H9 (cell line): ENCODE data around the gene CLN3. TPM values are rescaled to one million over a fixed set of nuclear protein-coding genes. Genes with fewer than 3 reads are reported as not detected.

ENCODE experiments used
- DNase-seq: peaks from one replicate; pipeline ENCODE4 v3.0.0-alpha.2; 2017
- H2AFZ ChIP-seq: one replicate; pipeline ENCODE4 v1.6.1; 2013; ENCODE audit warnings: mild to moderate bottlenecking, low read length, control low read depth, moderate library complexity
- H2AK5ac ChIP-seq: 2 replicates; pipeline ENCODE4 v1.6.1; 2013; ENCODE audit warnings: low read length, control low read depth, mixed read lengths; ENCODE audit not compliant: insufficient read length
- H2BK120ac ChIP-seq: one replicate; pipeline ENCODE4 v1.6.1; 2013; ENCODE audit warnings: low read depth, mild to moderate bottlenecking, low read length, control low read depth, inconsistent platforms; ENCODE audit not compliant: poor library complexity, severe bottlenecking
- H2BK12ac ChIP-seq: 2 replicates; pipeline ENCODE4 v1.6.1; 2013; ENCODE audit warnings: low read length, control low read depth, mixed read lengths, low read depth; ENCODE audit not compliant: insufficient read length
- H2BK15ac ChIP-seq: 2 replicates; pipeline ENCODE4 v1.6.1; 2013; ENCODE audit warnings: low read depth, low read length, control low read depth
- H2BK20ac ChIP-seq: one replicate; pipeline ENCODE4 v1.6.1; 2013; ENCODE audit warnings: low read depth, mild to moderate bottlenecking, low read length, control low read depth, inconsistent platforms; ENCODE audit not compliant: poor library complexity, severe bottlenecking
- H2BK5ac ChIP-seq: 2 replicates; pipeline ENCODE4 v1.6.1; 2013; ENCODE audit warnings: low read length, control low read depth, mixed read lengths; ENCODE audit not compliant: insufficient read length
- H3K14ac ChIP-seq: 2 replicates; pipeline ENCODE4 v1.6.1; 2013; ENCODE audit warnings: low read length, control low read depth; ENCODE audit not compliant: insufficient read depth
- H3K18ac ChIP-seq: 2 replicates; pipeline ENCODE4 v1.6.1; 2013; ENCODE audit warnings: low read depth, mild to moderate bottlenecking, mixed read lengths, low read length, control low read depth; ENCODE audit not compliant: insufficient read length
- H3K23ac ChIP-seq: 2 replicates; pipeline ENCODE4 v1.6.1; 2013; ENCODE audit warnings: low read length, control low read depth, mixed read lengths, low read depth; ENCODE audit not compliant: insufficient read length
- H3K23me2 ChIP-seq: 2 replicates; pipeline ENCODE4 v1.6.1; 2013; ENCODE audit warnings: low read depth, mild to moderate bottlenecking, mixed read lengths, low read length, control low read depth; ENCODE audit not compliant: insufficient read length, poor library complexity, severe bottlenecking
- H3K27ac ChIP-seq: 2 replicates; pipeline ENCODE4 v1.5.1; 2013; ENCODE audit warnings: low read length, control low read depth, mixed read lengths, low read depth; ENCODE audit not compliant: insufficient read length
- H3K27me3 ChIP-seq: 2 replicates; pipeline ENCODE4 v1.6.1; 2013; ENCODE audit warnings: low read length, control low read depth, inconsistent platforms; ENCODE audit not compliant: insufficient read depth
- H3K4ac ChIP-seq: 2 replicates; pipeline ENCODE4 v1.6.1; 2013; ENCODE audit warnings: low read depth, mild to moderate bottlenecking, control low read depth, inconsistent platforms, low read length, moderate library complexity
- H3K4me1 ChIP-seq: 2 replicates; pipeline ENCODE4 v1.6.1; 2013; ENCODE audit warnings: low read length, control low read depth, inconsistent platforms; ENCODE audit not compliant: insufficient read depth
- H3K4me2 ChIP-seq: 2 replicates; pipeline ENCODE4 v1.6.1; 2013; ENCODE audit warnings: low read length, control low read depth, mixed read lengths; ENCODE audit not compliant: insufficient read length, insufficient read depth
- H3K56ac ChIP-seq: 2 replicates; pipeline ENCODE4 v1.6.1; 2013; ENCODE audit warnings: low read depth, mild to moderate bottlenecking, mixed read lengths, low read length, control low read depth; ENCODE audit not compliant: insufficient read length
- H3K79me1 ChIP-seq: 2 replicates; pipeline ENCODE4 v1.6.1; 2013; ENCODE audit warnings: low read depth, mild to moderate bottlenecking, moderate library complexity, low read length, control low read depth, inconsistent platforms; ENCODE audit not compliant: insufficient read depth, poor library complexity, severe bottlenecking
- H3K79me2 ChIP-seq: 2 replicates; pipeline ENCODE4 v1.6.1; 2013; ENCODE audit warnings: low read length, control low read depth, inconsistent platforms; ENCODE audit not compliant: insufficient read depth
- H3K9ac ChIP-seq: 2 replicates; pipeline ENCODE4 v1.6.1; 2013; ENCODE audit warnings: low read length, control low read depth, mixed read lengths; ENCODE audit not compliant: insufficient read length; ENCODE audit errors: extremely low read depth
- H3K9me3 ChIP-seq: one replicate; pipeline ENCODE4 v1.6.1; 2013; ENCODE audit warnings: low read depth, low read length, inconsistent platforms; ENCODE audit not compliant: control insufficient read depth
- H3T11ph ChIP-seq: one replicate; pipeline ENCODE4 v1.6.1; 2013; ENCODE audit warnings: mild to moderate bottlenecking, low read length, control low read depth, inconsistent platforms
- H4K20me1 ChIP-seq: one replicate; pipeline ENCODE4 v1.6.1; 2013; ENCODE audit not compliant: control insufficient read depth, insufficient read length, insufficient read depth
- H4K5ac ChIP-seq: 2 replicates; pipeline ENCODE4 v1.6.1; 2013; ENCODE audit warnings: low read depth, mild to moderate bottlenecking, mixed read lengths, low read length, control low read depth; ENCODE audit not compliant: insufficient read length
- H4K8ac ChIP-seq: replicated peaks from 2 replicates; pipeline ENCODE4 v1.6.1; 2013; ENCODE audit warnings: low read length, control low read depth, mixed read lengths, low read depth; ENCODE audit not compliant: insufficient read length
- H4K91ac ChIP-seq: 2 replicates; pipeline ENCODE4 v1.6.1; 2013; ENCODE audit warnings: low read depth, mild to moderate bottlenecking, moderate library complexity, mixed read lengths, low read length, control low read depth; ENCODE audit not compliant: insufficient read length
- H3K27ac Mint-ChIP-seq, 3 experiments: 2 replicates in 2 of 3; 3 replicates in 1 of 3; pipeline ENCODE4 v1.8.0; 2020 to 2021; ENCODE audit warnings: mixed read lengths in 3 of 3, mild to moderate bottlenecking in 1 of 3, moderate library complexity in 1 of 3
- H3K27me3 Mint-ChIP-seq: 2 replicates; pipeline ENCODE4 v1.8.0; 2021; ENCODE audit warnings: low read depth, mild to moderate bottlenecking, moderate library complexity, mixed read lengths
- H3K36me3 Mint-ChIP-seq, 3 experiments: 2 replicates in 2 of 3; 3 replicates in 1 of 3; pipeline ENCODE4 v1.8.0; 2020 to 2021; ENCODE audit warnings: low read depth in 3 of 3, mixed read lengths in 3 of 3; ENCODE audit not compliant: insufficient read depth in 1 of 3
- H3K4me1 Mint-ChIP-seq, 2 experiments: 2 replicates each; pipeline ENCODE4 v1.8.0; 2020; ENCODE audit warnings: mixed read lengths in 2 of 2
- H3K4me3 Mint-ChIP-seq, 2 experiments: 2 replicates in 1 of 2; 3 replicates in 1 of 2; pipeline ENCODE4 v1.8.0; 2020 to 2021; ENCODE audit warnings: mild to moderate bottlenecking in 2 of 2, mixed read lengths in 2 of 2, moderate library complexity in 1 of 2
- H3K9me3 Mint-ChIP-seq, 2 experiments: 2 replicates in 1 of 2; 3 replicates in 1 of 2; pipeline ENCODE4 v1.8.0; 2020; ENCODE audit warnings: mild to moderate bottlenecking in 2 of 2, mixed read lengths in 2 of 2, moderate library complexity in 1 of 2
- CTCF ChIP-seq: fragments of 200-600 bp; sonication (generic); conservative IDR thresholded peaks from 3 replicates; pipeline ENCODE4 v1.8.0; 2021; ENCODE audit warnings: antibody characterized with exemption, mild to moderate bottlenecking
- WGBS: extraction: QIAGEN DNeasy Blood & Tissue Kit; methylation state at CpG from one replicate; pipeline ENCODE4 v1.1.7; 2013; ENCODE audit warnings: missing lambda C conversion rate, low lambda C conversion rate, mixed read lengths; ENCODE audit not compliant: insufficient read length; ENCODE audit errors: extremely low coverage; 5-methylcytosine and 5-hydroxymethylcytosine counted together
- total RNA-seq: library from RNA; stranded (reverse); gene quantifications from 2 replicates; pipeline ENCODE4 v1.2.1, GENCODE V29; 2021

Gene CLN3
- total RNA-seq, 1 experiment from 2014 or later = 21.4 TPM

- H3K56ac ChIP-seq = no peak within 1 kb of the TSS
- no peaks in the 10 kb centered on the region for H4K20me1 ChIP-seq
- no peaks in the 10 kb centered on the region; a peak in 1 of 5 replicates for H3K9me3 Mint-ChIP-seq
- no peak within 1 kb of the TSS for H3K18ac ChIP-seq
- no peak within 1 kb of the TSS for H3K27ac ChIP-seq
- H3K27ac Mint-ChIP-seq = peak within 1 kb of the TSS; percentile 47 to 79 (median 65); a peak in 4 of 7 replicates
- H3T11ph ChIP-seq = no peak within 1 kb of the TSS
- no peak within 1 kb of the TSS for H4K8ac ChIP-seq
- no peak within 1 kb of the TSS for H2BK12ac ChIP-seq
- no peak within 1 kb of the TSS for H2AFZ ChIP-seq
- WGBS = no CpG with 5 or more reads among the region's 22 CpGs
- H3K27me3 Mint-ChIP-seq = peaks cover 6% of the 10 kb centered on the region
- H2BK5ac ChIP-seq = no peak within 1 kb of the TSS
- no peak within 1 kb of the TSS; the same call in 1 of the 2 replicates for H3K4ac ChIP-seq
- no peak within 1 kb of the TSS for H2AK5ac ChIP-seq
- H3K14ac ChIP-seq = no peak within 1 kb of the TSS; the same call in 1 of the 2 replicates
- no peaks in the 10 kb centered on the region; a peak in 1 of 7 replicates for H3K36me3 Mint-ChIP-seq
- no peaks in the 10 kb centered on the region for H3K79me1 ChIP-seq
- H3K4me3 Mint-ChIP-seq = no peak within 1 kb of the TSS
- no peak within 1 kb of the TSS for H2BK20ac ChIP-seq
- H3K9me3 ChIP-seq = no peaks in the 10 kb centered on the region
- no peak within 1 kb of the TSS for H3K4me2 ChIP-seq
- no peak for TF ChIP-seq CTCF
- H2BK15ac ChIP-seq = no peak within 1 kb of the TSS
- H3K23ac ChIP-seq = no peak within 1 kb of the TSS
- DNase-seq = no peak
- H4K91ac ChIP-seq = no peak within 1 kb of the TSS
- no peaks in the 10 kb centered on the region for H3K4me1 ChIP-seq
- H3K27me3 ChIP-seq = no peaks in the 10 kb centered on the region
- no peak within 1 kb of the TSS for H2BK120ac ChIP-seq
- H3K4me1 Mint-ChIP-seq = peaks cover 0 to 4% of the 10 kb centered on the region in 2 experiments; a peak in 3 of 4 replicates
- no peak within 1 kb of the TSS for H4K5ac ChIP-seq
- no peaks in the 10 kb centered on the region for H3K79me2 ChIP-seq
- H3K9ac ChIP-seq = no peak within 1 kb of the TSS
- H3K23me2 ChIP-seq = no peaks in the 10 kb centered on the region
Observed at GRCh38 chr16:28538733-28539596, 47.1 kb upstream of the CLN3 start, which contains the start of gene NUPR1. Gene NUPR1, minus strand, starts transcription at chr16:28538974. Its CDS starts 67 bp downstream, at chr16:28538907.
